Neural progenitor cell (in vitro differentiated cells): ENCODE results near the gene SHROOM4. TPM values are rescaled to one million over a fixed set of nuclear protein-coding genes. Genes with fewer than 3 reads are reported as not detected.

Experiments used
- DNase-seq: peaks from one replicate; pipeline ENCODE4 v3.0.0-alpha.2; 2016; ENCODE audit warnings: low spot score
- H2AFZ ChIP-seq: fragments of 200-600 bp; sonication (generic); replicated peaks from 2 replicates; pipeline ENCODE4 v1.6.1; 2016; ENCODE audit warnings: antibody characterized with exemption
- H3F3A ChIP-seq: fragments of 200-600 bp; sonication (generic); 2 replicates; pipeline ENCODE4 v1.6.1; 2016; ENCODE audit warnings: antibody characterized with exemption, low read depth
- H3K27ac ChIP-seq: fragments of 200-600 bp; sonication (generic); 2 replicates; pipeline ENCODE4 v1.5.1; 2016; ENCODE audit warnings: mild to moderate bottlenecking
- H3K27me3 ChIP-seq: fragments of 200-600 bp; sonication (generic); 2 replicates; pipeline ENCODE4 v1.6.1; 2016; ENCODE audit warnings: mild to moderate bottlenecking, moderate library complexity
- H3K36me3 ChIP-seq: fragments of 200-600 bp; sonication (generic); 2 replicates; pipeline ENCODE4 v1.5.1; 2016
- H3K4me1 ChIP-seq: fragments of 200-600 bp; sonication (generic); 2 replicates; pipeline ENCODE4 v1.6.1; 2016; ENCODE audit warnings: mixed run types
- H3K4me2 ChIP-seq: fragments of 200-600 bp; sonication (generic); 2 replicates; pipeline ENCODE4 v1.6.1; 2016
- H3K4me3 ChIP-seq: fragments of 200-600 bp; sonication (generic); 2 replicates; pipeline ENCODE4 v1.5.1; 2016
- H3K79me2 ChIP-seq: fragments of 200-600 bp; sonication (generic); 2 replicates; pipeline ENCODE4 v1.6.1; 2016; ENCODE audit warnings: low read depth
- H3K9ac ChIP-seq: fragments of 200-600 bp; sonication (generic); 2 replicates; pipeline ENCODE4 v1.6.1; 2016
- H3K9me3 ChIP-seq: fragments of 200-600 bp; sonication (generic); 2 replicates; pipeline ENCODE4 v1.5.1; 2016; ENCODE audit warnings: low read depth
- H4K20me1 ChIP-seq: fragments of 200-600 bp; sonication (generic); 2 replicates; pipeline ENCODE4 v1.6.1; 2016; ENCODE audit warnings: low read depth
- H3K27ac Mint-ChIP-seq: 3 replicates; pipeline ENCODE4 v1.8.0; 2021; ENCODE audit warnings: mixed read lengths
- H3K27me3 Mint-ChIP-seq: 2 replicates; pipeline ENCODE4 v1.8.0; 2022; ENCODE audit warnings: low read depth, mild to moderate bottlenecking, inconsistent platforms, moderate library complexity, mixed read lengths; ENCODE audit not compliant: insufficient read depth
- H3K36me3 Mint-ChIP-seq: 3 replicates; pipeline ENCODE4 v1.8.0; 2021; ENCODE audit warnings: mixed read lengths
- H3K4me1 Mint-ChIP-seq: 3 replicates; pipeline ENCODE4 v1.8.0; 2021; ENCODE audit warnings: mixed read lengths
- H3K4me3 Mint-ChIP-seq: 3 replicates; pipeline ENCODE4 v1.8.0; 2021; ENCODE audit warnings: mild to moderate bottlenecking, moderate library complexity, mixed read lengths
- H3K9me3 Mint-ChIP-seq: 3 replicates; pipeline ENCODE4 v1.8.0; 2020; ENCODE audit warnings: mixed read lengths
- EZH2 ChIP-seq: fragments of 200-600 bp; sonication (generic); IDR thresholded peaks from 2 replicates; pipeline ENCODE4 v1.6.1; 2017; ENCODE audit warnings: antibody characterized with exemption, mild to moderate bottlenecking, moderate library complexity
- EZH2phosphoT487 ChIP-seq: fragments of 200-600 bp; sonication (generic); IDR thresholded peaks from 2 replicates; pipeline ENCODE4 v1.6.1; 2017; ENCODE audit warnings: antibody characterized with exemption
- total RNA-seq: library from RNA; depleted of rRNA; stranded (reverse); fragments of >200 nt; gene quantifications from 2 replicates; pipeline ENCODE4 v1.2.3, GENCODE V29; 2015; ENCODE audit warnings: low replicate concordance
- TF ChIP-seq, protein P1 (sequence below): fragments of 200-600 bp; sonication (generic); IDR thresholded peaks from 2 replicates; pipeline ENCODE4 v1.5.1; 2017; ENCODE audit warnings: antibody characterized with exemption, mild to moderate bottlenecking

The SHROOM4 gene
- total RNA-seq, 1 donor from 2014 or later = 3.0 TPM

DNA sequence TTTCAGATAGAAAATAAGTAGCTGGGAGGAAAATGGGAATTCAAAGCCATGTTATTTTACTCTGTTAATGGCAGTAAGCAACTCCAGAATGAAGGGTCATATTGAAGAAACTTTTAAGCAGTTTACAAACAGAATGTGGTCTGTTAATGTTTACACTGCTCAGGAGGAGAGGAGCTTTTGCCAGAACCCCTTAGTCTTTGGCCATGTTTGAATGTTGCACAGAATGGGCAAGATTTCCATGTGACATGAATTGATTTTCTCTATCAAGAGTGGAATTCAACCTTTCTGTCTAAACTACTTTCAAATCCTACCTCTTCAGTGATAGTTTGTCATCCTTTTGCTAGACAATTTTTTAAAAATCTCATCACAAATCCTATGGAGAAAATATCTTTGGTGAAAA is 227.6 kb downstream of the SHROOM4 start:
- Histone ChIP-seq H3K4me1 (no peaks in the 10 kb centered on the region), H3F3A (no peaks in the 10 kb centered on the region), H3K9me3 (peaks cover 5% of the 10 kb centered on the region), H3K27ac (no peak overlapping the region), H3K9ac (no peak overlapping the region), H3K36me3 (no peaks in the 10 kb centered on the region), H3K27me3 (no peaks in the 10 kb centered on the region), H3K4me2 (no peak overlapping the region), H2AFZ (no peak overlapping the region), H4K20me1 (no peaks in the 10 kb centered on the region), H3K79me2 (no peaks in the 10 kb centered on the region), H3K4me3 (no peak overlapping the region)
- no peak overlapping the region for H3K4me3 Mint-ChIP-seq
- DNase-seq = no peak
- peaks cover 3% of the 10 kb centered on the region for H3K9me3 Mint-ChIP-seq
- no peak overlapping the region for H3K27ac Mint-ChIP-seq
- no peaks in the 10 kb centered on the region for H3K36me3 Mint-ChIP-seq
- H3K4me1 Mint-ChIP-seq = no peaks in the 10 kb centered on the region
- H3K27me3 Mint-ChIP-seq = no peaks in the 10 kb centered on the region
- TF ChIP-seq EZH2phosphoT487 (no peak), EZH2 (no peak)
- TF ChIP-seq, protein P1, sequence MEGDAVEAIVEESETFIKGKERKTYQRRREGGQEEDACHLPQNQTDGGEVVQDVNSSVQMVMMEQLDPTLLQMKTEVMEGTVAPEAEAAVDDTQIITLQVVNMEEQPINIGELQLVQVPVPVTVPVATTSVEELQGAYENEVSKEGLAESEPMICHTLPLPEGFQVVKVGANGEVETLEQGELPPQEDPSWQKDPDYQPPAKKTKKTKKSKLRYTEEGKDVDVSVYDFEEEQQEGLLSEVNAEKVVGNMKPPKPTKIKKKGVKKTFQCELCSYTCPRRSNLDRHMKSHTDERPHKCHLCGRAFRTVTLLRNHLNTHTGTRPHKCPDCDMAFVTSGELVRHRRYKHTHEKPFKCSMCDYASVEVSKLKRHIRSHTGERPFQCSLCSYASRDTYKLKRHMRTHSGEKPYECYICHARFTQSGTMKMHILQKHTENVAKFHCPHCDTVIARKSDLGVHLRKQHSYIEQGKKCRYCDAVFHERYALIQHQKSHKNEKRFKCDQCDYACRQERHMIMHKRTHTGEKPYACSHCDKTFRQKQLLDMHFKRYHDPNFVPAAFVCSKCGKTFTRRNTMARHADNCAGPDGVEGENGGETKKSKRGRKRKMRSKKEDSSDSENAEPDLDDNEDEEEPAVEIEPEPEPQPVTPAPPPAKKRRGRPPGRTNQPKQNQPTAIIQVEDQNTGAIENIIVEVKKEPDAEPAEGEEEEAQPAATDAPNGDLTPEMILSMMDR = no peak

DNA sequence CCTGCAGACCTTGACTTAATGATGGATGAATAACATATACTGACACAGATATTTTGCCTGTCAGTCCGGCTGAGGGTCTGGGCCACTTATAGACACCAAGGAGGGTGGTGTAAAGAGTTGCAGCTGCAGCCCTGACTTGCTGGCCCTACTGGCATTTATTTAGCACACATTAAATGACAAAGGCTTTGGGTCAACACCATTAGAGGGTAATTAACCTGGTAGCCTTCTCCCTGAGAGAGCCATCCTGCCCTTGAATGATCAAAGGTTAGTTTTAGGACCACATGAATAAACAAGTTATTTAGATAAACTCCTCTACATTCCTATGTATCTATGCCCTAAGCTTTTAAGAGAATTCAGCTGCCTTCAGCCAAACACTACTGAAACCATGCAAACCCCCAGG is 232.6 kb downstream of the SHROOM4 start:
- H3K27me3 ChIP-seq = no peaks in the 10 kb centered on the region
- H3F3A ChIP-seq = no peaks in the 10 kb centered on the region

DNA sequence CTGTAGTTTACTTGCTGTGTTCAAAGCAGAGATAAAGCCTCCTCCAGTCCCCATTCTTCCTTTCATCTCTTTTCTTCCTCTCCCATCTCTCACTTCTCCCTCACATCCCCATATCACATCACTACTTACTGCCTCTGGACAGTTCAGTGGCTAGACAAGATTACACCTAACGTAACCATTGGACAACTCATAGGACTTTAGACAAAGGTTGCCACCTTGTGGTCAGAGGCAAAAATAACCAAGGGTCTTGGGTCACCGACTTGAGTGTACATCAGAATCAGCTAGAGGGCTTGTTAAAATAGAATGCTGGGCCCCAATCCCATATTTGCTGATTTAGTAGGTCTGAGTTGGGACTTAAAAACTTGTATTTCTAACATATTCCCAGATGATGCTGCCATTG is 234.0 kb downstream of the SHROOM4 start:
- Mint-ChIP-seq H3K27me3 (peaks cover 2% of the 10 kb centered on the region), H3K27ac (no peak overlapping the region), H3K4me1 (no peaks in the 10 kb centered on the region), H3K36me3 (no peaks in the 10 kb centered on the region), H3K4me3 (no peak overlapping the region), H3K9me3 (no peaks in the 10 kb centered on the region)
- Histone ChIP-seq H3K27ac (no peak overlapping the region), H4K20me1 (no peaks in the 10 kb centered on the region), H3K4me3 (no peak overlapping the region), H3K4me2 (no peak overlapping the region), H3F3A (no peaks in the 10 kb centered on the region), H3K4me1 (no peaks in the 10 kb centered on the region), H3K9me3 (peaks cover 5% of the 10 kb centered on the region), H3K9ac (no peak overlapping the region), H3K36me3 (no peaks in the 10 kb centered on the region), H3K27me3 (no peaks in the 10 kb centered on the region), H2AFZ (no peak overlapping the region), H3K79me2 (no peaks in the 10 kb centered on the region)
- peak; percentile 78 for DNase-seq
- TF ChIP-seq EZH2 = no peak
- TF ChIP-seq, protein P1 = peak; percentile 68

More for the DNA sequence above, 232.6 kb downstream of the SHROOM4 start:
- no peak for DNase-seq
- Histone ChIP-seq H4K20me1 (no peaks in the 10 kb centered on the region), H3K27ac (no peak overlapping the region), H3K36me3 (no peaks in the 10 kb centered on the region), H3K4me1 (no peaks in the 10 kb centered on the region), H3K79me2 (no peaks in the 10 kb centered on the region), H3K4me3 (no peak overlapping the region), H3K4me2 (no peak overlapping the region), H3K9ac (no peak overlapping the region), H2AFZ (no peak overlapping the region), H3K9me3 (peaks cover 5% of the 10 kb centered on the region)
- no peak for TF ChIP-seq EZH2
- no peak for TF ChIP-seq EZH2phosphoT487
- TF ChIP-seq, protein P1 = no peak
- Mint-ChIP-seq H3K9me3 (no peaks in the 10 kb centered on the region), H3K27me3 (peaks cover 2% of the 10 kb centered on the region), H3K4me1 (no peaks in the 10 kb centered on the region), H3K27ac (no peak overlapping the region), H3K36me3 (no peaks in the 10 kb centered on the region), H3K4me3 (no peak overlapping the region)
